ENCODE measurements around the gene UNC79. TPM values are rescaled to one million over a fixed set of nuclear protein-coding genes. Genes with fewer than 3 reads are reported as not detected.

The UNC79 gene
- total RNA-seq, 6 experiments from 2014 or later = 0.02 to 0.08 (median 0.05) TPM

DNA sequence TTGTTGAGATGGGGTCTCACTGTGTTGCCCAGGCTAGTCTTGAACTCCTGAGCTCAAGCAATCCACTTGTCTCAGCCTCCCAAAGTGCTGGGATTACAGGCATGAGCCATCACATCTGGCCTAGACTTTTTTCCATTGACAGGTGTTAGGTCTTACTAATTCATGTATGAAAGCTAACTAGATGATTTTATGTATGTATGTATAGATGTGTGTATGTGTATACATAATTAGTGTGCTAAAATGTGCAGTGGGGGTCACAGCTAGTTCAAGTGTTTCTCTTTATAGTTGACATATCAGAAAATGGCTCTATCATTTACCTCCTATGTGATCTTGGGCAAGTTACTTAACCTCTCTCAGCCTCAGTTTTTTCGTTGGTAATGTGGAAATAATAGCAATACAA lies 23.5 kb downstream of the UNC79 start:
- H3K27ac Mint-ChIP-seq = no peak overlapping the region
- no peak overlapping the region for H3K4me3 Mint-ChIP-seq
- TF ChIP-seq, protein P1, sequence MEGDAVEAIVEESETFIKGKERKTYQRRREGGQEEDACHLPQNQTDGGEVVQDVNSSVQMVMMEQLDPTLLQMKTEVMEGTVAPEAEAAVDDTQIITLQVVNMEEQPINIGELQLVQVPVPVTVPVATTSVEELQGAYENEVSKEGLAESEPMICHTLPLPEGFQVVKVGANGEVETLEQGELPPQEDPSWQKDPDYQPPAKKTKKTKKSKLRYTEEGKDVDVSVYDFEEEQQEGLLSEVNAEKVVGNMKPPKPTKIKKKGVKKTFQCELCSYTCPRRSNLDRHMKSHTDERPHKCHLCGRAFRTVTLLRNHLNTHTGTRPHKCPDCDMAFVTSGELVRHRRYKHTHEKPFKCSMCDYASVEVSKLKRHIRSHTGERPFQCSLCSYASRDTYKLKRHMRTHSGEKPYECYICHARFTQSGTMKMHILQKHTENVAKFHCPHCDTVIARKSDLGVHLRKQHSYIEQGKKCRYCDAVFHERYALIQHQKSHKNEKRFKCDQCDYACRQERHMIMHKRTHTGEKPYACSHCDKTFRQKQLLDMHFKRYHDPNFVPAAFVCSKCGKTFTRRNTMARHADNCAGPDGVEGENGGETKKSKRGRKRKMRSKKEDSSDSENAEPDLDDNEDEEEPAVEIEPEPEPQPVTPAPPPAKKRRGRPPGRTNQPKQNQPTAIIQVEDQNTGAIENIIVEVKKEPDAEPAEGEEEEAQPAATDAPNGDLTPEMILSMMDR (IDR thresholded peaks at IDR 0.05) = no peak
- H3K27me3 Mint-ChIP-seq (ENCODE audit: insufficient read depth) = no peaks in the 10 kb centered on the region
- H3K9me3 Mint-ChIP-seq = peaks cover 36% of the 10 kb centered on the region
- no peaks in the 10 kb centered on the region for H3K36me3 Mint-ChIP-seq (ENCODE audit: low read depth)
- no peak for DNase-seq
- H3K4me1 Mint-ChIP-seq (ENCODE audit: low read depth) = no peaks in the 10 kb centered on the region

DNA sequence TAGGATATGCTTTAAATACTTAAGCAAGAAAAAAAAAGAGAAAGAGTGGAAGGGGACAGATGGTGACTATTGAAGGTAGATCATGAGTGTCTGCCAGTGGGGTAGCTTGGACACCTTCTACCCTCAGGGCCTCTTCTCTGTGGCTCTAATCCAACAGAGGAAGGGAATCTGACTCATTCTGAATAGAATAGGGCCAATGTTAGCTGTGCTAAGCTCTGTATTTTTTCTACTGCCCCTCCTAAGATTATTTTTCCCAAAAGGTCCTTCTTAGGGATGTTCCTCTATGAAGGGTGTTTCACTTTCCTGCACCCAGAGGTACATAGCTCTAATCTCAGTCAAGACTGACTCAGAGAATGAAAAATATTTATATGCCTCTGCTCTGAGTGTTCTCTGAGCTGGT lies 25.6 kb downstream of the UNC79 start:
- no peaks in the 10 kb centered on the region for H3K4me1 Mint-ChIP-seq (ENCODE audit: low read depth)
- H3K27me3 Mint-ChIP-seq (ENCODE audit: insufficient read depth) = no peaks in the 10 kb centered on the region
- H3K9me3 Mint-ChIP-seq = peaks cover 20% of the 10 kb centered on the region
- no peak overlapping the region for H3K4me3 Mint-ChIP-seq
- TF ChIP-seq, protein P1 (IDR thresholded peaks at IDR 0.05) = no peak
- no peak overlapping the region for H3K27ac Mint-ChIP-seq
- no peaks in the 10 kb centered on the region for H3K36me3 Mint-ChIP-seq (ENCODE audit: low read depth)
- DNase-seq = no peak

DNA sequence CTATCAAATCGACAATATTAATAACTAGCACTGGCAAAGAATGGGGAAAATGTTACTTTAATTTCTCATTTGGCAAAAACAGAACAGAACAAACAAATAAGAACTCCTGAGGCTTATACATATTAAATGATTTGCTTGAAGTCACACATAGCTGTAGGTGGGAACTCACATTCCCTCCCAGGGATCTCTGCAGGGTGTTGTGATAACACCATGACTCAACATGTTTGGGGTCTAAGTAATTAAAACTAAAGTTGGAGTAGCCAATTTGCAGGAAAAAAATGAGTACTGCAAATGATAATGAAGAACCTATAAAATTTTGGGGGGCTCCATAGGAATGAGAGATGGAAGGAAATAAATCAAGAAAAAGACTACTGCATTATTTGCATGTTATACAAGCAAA lies 27.5 kb downstream of the UNC79 start:
- TF ChIP-seq, protein P1 (IDR thresholded peaks at IDR 0.05) = no peak
- DNase-seq = no peak
- no peaks in the 10 kb centered on the region for H3K36me3 Mint-ChIP-seq (ENCODE audit: low read depth)
- no peak overlapping the region for H3K4me3 Mint-ChIP-seq
- no peaks in the 10 kb centered on the region for H3K4me1 Mint-ChIP-seq (ENCODE audit: low read depth)
- H3K9me3 Mint-ChIP-seq = peaks cover 29% of the 10 kb centered on the region
- no peak overlapping the region for H3K27ac Mint-ChIP-seq
- peaks cover 3% of the 10 kb centered on the region; the same call in 1 of the 2 replicates for H3K27me3 Mint-ChIP-seq (ENCODE audit: insufficient read depth)

DNA sequence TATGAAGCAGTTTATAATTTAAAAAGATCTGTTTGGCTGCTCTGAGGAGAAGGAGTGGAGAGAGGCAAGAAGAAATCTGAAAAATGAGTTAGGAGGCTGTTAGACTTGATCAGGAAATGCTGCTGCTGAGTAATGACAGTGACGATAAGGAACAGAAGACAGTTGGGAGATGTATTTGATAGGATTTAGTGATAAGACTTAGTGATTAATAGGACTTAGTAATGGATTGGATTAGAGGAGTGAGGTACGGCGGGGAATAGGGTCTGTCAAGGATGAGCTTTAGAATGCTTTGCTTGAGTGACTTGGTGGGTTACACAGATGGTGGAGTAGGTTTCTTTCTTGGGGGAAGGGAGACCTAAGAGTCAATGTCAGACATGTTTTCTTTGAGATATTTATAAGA lies 31.7 kb downstream of the UNC79 start:
- Mint-ChIP-seq H3K27me3 (ENCODE audit: insufficient read depth) (peaks cover 3% of the 10 kb centered on the region; the same call in 1 of the 2 replicates), H3K27ac (no peak overlapping the region), H3K9me3 (peaks cover 30% of the 10 kb centered on the region), H3K36me3 (ENCODE audit: low read depth) (no peaks in the 10 kb centered on the region; the same call in 1 of the 2 replicates), H3K4me1 (ENCODE audit: low read depth) (no peaks in the 10 kb centered on the region), H3K4me3 (no peak overlapping the region)
- TF ChIP-seq, protein P1 (IDR thresholded peaks at IDR 0.05) = no peak
- no peak for DNase-seq

DNA sequence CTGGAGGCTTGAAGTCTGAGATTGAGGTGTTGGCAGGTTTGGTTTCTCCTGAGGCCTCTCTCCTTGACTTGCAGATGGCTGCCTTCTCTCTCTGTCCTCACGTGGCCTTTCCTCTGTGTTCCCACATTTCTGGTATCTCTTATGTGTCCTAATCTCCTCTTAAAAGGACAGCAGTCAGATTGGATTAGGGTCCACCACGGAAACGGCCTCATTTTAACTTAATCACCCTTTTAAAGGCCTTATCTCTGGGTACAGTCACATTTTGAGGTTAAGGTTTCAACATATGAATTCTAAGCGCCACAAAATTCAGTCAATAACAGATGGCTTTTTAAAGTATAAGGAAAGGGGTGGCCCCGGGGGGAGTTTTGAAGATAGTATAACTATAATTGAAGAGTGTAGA lies 33.5 kb downstream of the UNC79 start:
- Mint-ChIP-seq H3K4me1 (ENCODE audit: low read depth) (no peaks in the 10 kb centered on the region), H3K9me3 (peaks cover 30% of the 10 kb centered on the region), H3K4me3 (no peak overlapping the region)

More for the DNA sequence above, 33.5 kb downstream of the UNC79 start:
- Mint-ChIP-seq H3K27me3 (ENCODE audit: insufficient read depth) (peaks cover 4% of the 10 kb centered on the region; the same call in 1 of the 2 replicates), H3K27ac (no peak overlapping the region), H3K36me3 (ENCODE audit: low read depth) (no peaks in the 10 kb centered on the region; the same call in 1 of the 2 replicates)
- no peak for DNase-seq
- TF ChIP-seq, protein P1 (IDR thresholded peaks at IDR 0.05) = no peak

All from HFFc6 (cell line).